Measurements from ENCODE around the gene ZNF423. TPM values are rescaled to one million over a fixed set of nuclear protein-coding genes. Genes with fewer than 3 reads are reported as not detected.

The ZNF423 gene
- total RNA-seq, 4 donors from 2014 or later = 0.67 to 3.7 (median 2.2) TPM

DNA sequence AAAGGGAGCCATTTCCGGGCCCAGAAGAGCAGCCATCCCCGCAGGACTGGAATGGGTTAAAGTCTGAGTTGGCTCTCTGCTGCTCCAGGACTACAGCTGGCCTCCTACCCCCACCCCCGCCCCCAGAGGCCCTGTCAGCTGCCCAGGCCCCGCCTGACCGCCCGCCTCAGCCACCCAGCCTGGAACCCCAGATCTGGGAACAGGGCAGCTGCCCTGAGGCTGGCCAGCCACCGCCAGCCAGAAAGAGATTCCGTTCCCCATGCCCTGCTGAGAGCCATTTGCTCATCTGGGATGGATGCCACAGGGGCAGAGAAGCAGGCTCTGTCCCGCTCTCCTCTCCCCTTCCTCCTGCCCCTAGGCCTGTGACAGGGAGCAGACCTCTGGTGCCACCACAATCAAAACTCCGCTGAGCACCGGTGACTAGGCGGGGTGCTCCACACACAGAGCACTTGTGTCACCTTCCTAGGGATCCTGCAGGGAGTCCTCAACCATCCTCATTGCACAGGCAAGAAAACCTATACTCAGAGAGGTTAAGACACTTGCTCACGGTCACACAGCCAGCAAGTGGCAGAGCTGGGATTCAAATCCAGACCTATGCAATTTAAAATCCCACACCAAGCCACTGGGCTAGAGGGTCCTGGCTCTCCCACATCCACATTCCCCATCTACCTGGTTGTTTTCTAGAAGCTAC is 44.1 kb downstream of the ZNF423 start:
- DNase-seq (ENCODE audit: low spot score in 2 of 2) = no peak
- WGBS, 2 donors = 66 to 71% methylated on average over 5 to 9 of the region's 13 CpGs
- no peak overlapping the region for H3K4me3 ChIP-seq (ENCODE audit: low read depth, poor library complexity, severe bottlenecking)
- intact Hi-C loops (cut with DNase I; ENCODE audit: low total_unique reads) = no loop called here
- TF ChIP-seq, protein P1, sequence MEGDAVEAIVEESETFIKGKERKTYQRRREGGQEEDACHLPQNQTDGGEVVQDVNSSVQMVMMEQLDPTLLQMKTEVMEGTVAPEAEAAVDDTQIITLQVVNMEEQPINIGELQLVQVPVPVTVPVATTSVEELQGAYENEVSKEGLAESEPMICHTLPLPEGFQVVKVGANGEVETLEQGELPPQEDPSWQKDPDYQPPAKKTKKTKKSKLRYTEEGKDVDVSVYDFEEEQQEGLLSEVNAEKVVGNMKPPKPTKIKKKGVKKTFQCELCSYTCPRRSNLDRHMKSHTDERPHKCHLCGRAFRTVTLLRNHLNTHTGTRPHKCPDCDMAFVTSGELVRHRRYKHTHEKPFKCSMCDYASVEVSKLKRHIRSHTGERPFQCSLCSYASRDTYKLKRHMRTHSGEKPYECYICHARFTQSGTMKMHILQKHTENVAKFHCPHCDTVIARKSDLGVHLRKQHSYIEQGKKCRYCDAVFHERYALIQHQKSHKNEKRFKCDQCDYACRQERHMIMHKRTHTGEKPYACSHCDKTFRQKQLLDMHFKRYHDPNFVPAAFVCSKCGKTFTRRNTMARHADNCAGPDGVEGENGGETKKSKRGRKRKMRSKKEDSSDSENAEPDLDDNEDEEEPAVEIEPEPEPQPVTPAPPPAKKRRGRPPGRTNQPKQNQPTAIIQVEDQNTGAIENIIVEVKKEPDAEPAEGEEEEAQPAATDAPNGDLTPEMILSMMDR (IDR thresholded peaks at IDR 0.05) = no peak

DNA sequence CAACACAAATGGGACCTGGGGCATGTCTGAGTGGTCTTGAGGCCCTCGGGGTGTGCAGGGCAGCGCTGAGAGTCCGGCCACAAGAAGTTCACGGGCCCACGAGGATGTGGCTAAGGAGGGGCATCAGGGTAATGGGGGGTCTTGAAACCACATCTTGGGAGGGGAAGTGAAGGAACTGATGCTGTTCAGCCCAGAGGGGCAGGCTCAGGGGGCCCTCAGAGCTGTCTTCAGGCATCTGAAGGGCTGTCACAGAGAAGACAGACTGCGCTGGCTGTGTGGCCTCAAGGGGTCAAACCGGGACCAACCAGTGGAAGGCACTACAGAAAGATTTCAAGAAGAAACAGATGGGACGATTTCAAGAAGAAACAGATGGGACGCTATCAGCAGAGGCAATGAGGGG is 45.1 kb downstream of the ZNF423 start:
- DNase-seq (ENCODE audit: low spot score in 2 of 2) = no peak
- intact Hi-C loops (cut with DNase I; ENCODE audit: low total_unique reads) = no loop called here
- TF ChIP-seq, protein P1 (IDR thresholded peaks at IDR 0.05) = no peak
- no peak for TF ChIP-seq POLR2A (IDR thresholded peaks at IDR 0.05)
- WGBS, 2 donors = 75 to 83% methylated on average over 9 of the region's 9 CpGs
- H3K4me3 ChIP-seq (ENCODE audit: low read depth, poor library complexity, severe bottlenecking) = no peak overlapping the region

DNA sequence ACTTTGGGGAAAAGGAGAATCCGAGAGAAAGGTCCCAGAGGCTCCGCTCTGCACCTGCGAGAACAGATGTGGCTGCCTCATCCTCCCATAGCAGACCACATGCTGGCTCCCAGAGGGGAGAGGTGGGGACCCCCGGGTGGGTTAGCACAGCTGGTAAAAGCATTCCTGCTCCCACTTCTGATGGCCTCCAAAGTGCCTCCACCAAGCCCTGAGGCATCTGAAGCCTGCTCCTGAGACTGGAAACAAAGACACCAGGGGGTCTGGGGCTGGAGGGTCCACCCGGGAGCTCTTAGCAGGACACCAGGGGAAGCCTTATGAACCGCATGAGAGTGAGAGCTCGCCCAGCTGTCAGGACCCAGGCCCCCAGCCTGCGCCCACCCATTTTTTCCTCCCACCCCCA is 46.4 kb downstream of the ZNF423 start:
- no peak overlapping the region for H3K4me3 ChIP-seq (ENCODE audit: low read depth, poor library complexity, severe bottlenecking)
- WGBS, 2 donors = 84 to 86% methylated on average over 8 of the region's 8 CpGs
- TF ChIP-seq, protein P1 (IDR thresholded peaks at IDR 0.05) = no peak
- TF ChIP-seq POLR2A (IDR thresholded peaks at IDR 0.05) = no peak
- no peak for DNase-seq (ENCODE audit: low spot score in 2 of 2)
- intact Hi-C loops (cut with DNase I; ENCODE audit: low total_unique reads) = no loop called here

DNA sequence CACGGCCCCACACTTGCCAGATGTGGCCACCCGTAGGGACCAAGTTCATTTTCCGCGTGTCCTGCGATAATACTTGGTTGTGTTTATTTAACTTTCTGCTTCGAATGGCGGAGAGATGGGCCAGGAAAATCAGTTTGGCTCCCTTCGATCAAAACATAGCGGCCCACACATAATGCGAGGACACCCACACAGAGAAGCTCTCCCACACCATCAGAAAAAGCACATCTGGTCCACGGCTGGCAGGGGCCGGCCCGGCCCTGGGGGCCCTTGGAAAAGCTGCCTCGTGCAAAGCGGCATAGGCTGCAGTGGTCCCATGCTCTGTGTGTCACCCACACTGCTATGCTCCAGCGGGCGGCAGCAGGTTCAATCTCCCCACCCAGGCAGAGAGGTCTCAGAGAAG is 46.9 kb downstream of the ZNF423 start:
- TF ChIP-seq POLR2A (IDR thresholded peaks at IDR 0.05) = no peak
- TF ChIP-seq, protein P1 (IDR thresholded peaks at IDR 0.05) = no peak
- H3K4me3 ChIP-seq (ENCODE audit: low read depth, poor library complexity, severe bottlenecking) = no peak overlapping the region
- no peak for DNase-seq (ENCODE audit: low spot score in 2 of 2)
- intact Hi-C loops (cut with DNase I; ENCODE audit: low total_unique reads) = no loop called here
- 67 to 82% methylated on average over 17 of the region's 17 CpGs for WGBS, 2 donors

DNA sequence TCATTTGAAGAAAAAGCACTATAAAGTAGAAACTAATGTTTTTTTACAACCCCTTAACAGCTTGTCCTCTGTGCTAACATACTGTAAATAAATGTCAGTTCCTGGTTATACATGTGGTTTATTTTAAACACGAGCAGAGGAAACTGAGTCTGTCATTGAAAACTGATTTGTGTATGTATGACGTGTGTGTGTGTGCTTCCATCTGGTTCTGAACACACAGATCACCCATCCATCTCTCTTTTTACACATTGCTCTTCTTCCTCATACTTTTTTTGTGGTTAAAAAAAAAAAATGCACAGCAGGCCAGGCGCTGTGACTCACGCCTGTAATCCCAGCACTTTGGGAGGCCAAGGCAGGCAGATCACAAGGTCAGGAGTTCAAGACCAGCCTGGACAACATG is 49.5 kb downstream of the ZNF423 start:
- 45 to 52% methylated on average over 4 of the region's 4 CpGs for WGBS, 2 donors
- intact Hi-C loops (cut with DNase I; ENCODE audit: low total_unique reads) = no loop called here
- no peak for DNase-seq (ENCODE audit: low spot score in 2 of 2)
- H3K4me3 ChIP-seq (ENCODE audit: low read depth, poor library complexity, severe bottlenecking) = no peak overlapping the region
- TF ChIP-seq, protein P1 (IDR thresholded peaks at IDR 0.05) = no peak
- TF ChIP-seq POLR2A (IDR thresholded peaks at IDR 0.05) = no peak

DNA sequence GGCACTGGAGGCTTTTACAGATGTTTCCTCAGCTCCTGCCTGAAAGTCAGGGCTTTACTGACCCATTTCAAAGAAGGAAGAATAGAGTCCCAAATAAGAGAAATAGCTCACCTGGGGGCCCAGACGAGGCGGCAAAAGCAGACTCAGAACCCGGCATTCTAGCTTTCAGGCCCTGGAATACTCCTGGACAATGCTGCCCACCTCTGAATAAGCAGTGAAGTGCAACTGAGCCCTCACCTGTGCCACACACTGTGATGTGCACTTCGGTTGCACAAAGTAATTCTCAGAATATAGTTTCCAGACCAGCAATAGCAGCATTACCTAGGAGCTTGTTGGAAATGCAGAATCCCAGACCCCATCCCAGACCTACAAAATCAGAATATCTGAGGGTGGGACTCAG is 54.6 kb downstream of the ZNF423 start:
- no peak overlapping the region for H3K4me3 ChIP-seq (ENCODE audit: low read depth, poor library complexity, severe bottlenecking)
- intact Hi-C loops (cut with DNase I; ENCODE audit: low total_unique reads) = no loop called here
- no peak for TF ChIP-seq POLR2A (IDR thresholded peaks at IDR 0.05)
- TF ChIP-seq, protein P1 (IDR thresholded peaks at IDR 0.05) = no peak
- 57 to 85% methylated on average over 4 of the region's 4 CpGs for WGBS, 2 donors
- no peak for DNase-seq (ENCODE audit: low spot score in 2 of 2)

Data from lower leg skin (tissue), 4 donors.